GM12874 (cell line): Measurements from ENCODE around the gene GOLGA6A.

ENCODE experiments used
- CTCF ChIP-seq: IDR thresholded peaks from 2 replicates; pipeline ENCODE4 v1.5.1; 2011; ENCODE audit warnings: low read depth, mild to moderate bottlenecking, control low read depth, low read length, moderate library complexity; ENCODE audit not compliant: insufficient read depth

Gene GOLGA6A

GRCh38 chr15:74127954-74128784 is 45.8 kb upstream of the GOLGA6A start:
- TF ChIP-seq CTCF: no peak

- TF ChIP-seq CTCF: peak; percentile 98
Observed at GRCh38 chr15:74127255-74127953, 45.1 kb upstream of the GOLGA6A start.

GRCh38 chr15:74124759-74125158 is 42.4 kb upstream of the GOLGA6A start:
- TF ChIP-seq CTCF: no peak

- no peak for TF ChIP-seq CTCF
Observed at GRCh38 chr15:74124196-74124595, 41.8 kb upstream of the GOLGA6A start.

- no peak for TF ChIP-seq CTCF
Observed at GRCh38 chr15:74123658-74124057, 41.3 kb upstream of the GOLGA6A start.

- no peak for TF ChIP-seq CTCF
Observed at GRCh38 chr15:74123131-74123429, 40.7 kb upstream of the GOLGA6A start.

- no peak for TF ChIP-seq CTCF
Observed at GRCh38 chr15:74122403-74123130, 40.2 kb upstream of the GOLGA6A start.
